MCF 10A (cell line): ENCODE results near the gene MAP2K4. TPM values are rescaled to one million over a fixed set of nuclear protein-coding genes. Genes with fewer than 3 reads are reported as not detected.
A peak's percentile ranks its signal among the peaks of the same experiment; 100 is the strongest.

ENCODE experiments used
- BruUV-seq: library from RNA; stranded (reverse); fragments of 400-500 nt; replicated peaks from 2 replicates; lab custom pipeline; 2021; lab: Mats Ljungman, UMichigan
- CTCF ChIA-PET: fragments of 300-600 bp; sonication (Branson Sonifier 250); formaldehyde crosslinking; extraction: SDS; loops from one replicate; lab custom pipeline; 2021; ENCODE audit warnings: antibody characterized with exemption, inconsistent platforms; lab: Yijun Ruan, JAX
- POLR2A ChIA-PET: fragments of 300-600, 350-650 bp; sonication (Branson Sonifier 250); formaldehyde crosslinking; extraction: SDS; loops from one replicate; lab custom pipeline; 2020; ENCODE audit warnings: antibody characterized with exemption, inconsistent platforms; lab: Yijun Ruan, JAX
- DNase-seq: peaks from one replicate; pipeline ENCODE4 v3.0.0-alpha.2; 2018; ENCODE audit not compliant: unreplicated experiment
- H3K27ac Mint-ChIP-seq: one replicate; pipeline ENCODE4 v1.8.0; 2022; ENCODE audit warnings: mild to moderate bottlenecking, low read depth, mixed read lengths; ENCODE audit not compliant: unreplicated experiment
- H3K27me3 Mint-ChIP-seq: one replicate; pipeline ENCODE4 v1.8.0; 2022; ENCODE audit warnings: mixed read lengths; ENCODE audit not compliant: insufficient read depth, unreplicated experiment
- H3K36me3 Mint-ChIP-seq: one replicate; pipeline ENCODE4 v1.8.0; 2022; ENCODE audit warnings: mild to moderate bottlenecking, moderate library complexity, mixed read lengths; ENCODE audit not compliant: insufficient read depth, unreplicated experiment
- H3K4me1 Mint-ChIP-seq: one replicate; pipeline ENCODE4 v1.8.0; 2022; ENCODE audit warnings: mixed read lengths; ENCODE audit not compliant: insufficient read depth, unreplicated experiment
- H3K4me3 Mint-ChIP-seq: one replicate; pipeline ENCODE4 v1.8.0; 2022; ENCODE audit warnings: mild to moderate bottlenecking, moderate library complexity, mixed read lengths; ENCODE audit not compliant: unreplicated experiment
- H3K9me3 Mint-ChIP-seq: one replicate; pipeline ENCODE4 v1.8.0; 2022; ENCODE audit warnings: mixed read lengths; ENCODE audit not compliant: unreplicated experiment
- CTCF ChIP-seq: fragments of 200-600 bp; IDR thresholded peaks from one replicate; pipeline ENCODE4 v1.8.0; 2022; ENCODE audit warnings: antibody characterized with exemption, mild to moderate bottlenecking; ENCODE audit not compliant: unreplicated experiment
- intact Hi-C: fragments of 100-400 bp; cut with micrococcal nuclease; formaldehyde crosslinking; loops from 2 replicates; pipeline ENCODE4 v1.14.1; 2022
- total RNA-seq: library from RNA; stranded (reverse); gene quantifications from 2 replicates; pipeline ENCODE4 v1.2.3, GENCODE V29; 2022

MAP2K4 gene
- total RNA-seq, 1 experiment from 2014 or later = 29.2 TPM

GRCh38 chr17:12081720-12082119, 61.0 kb downstream of the MAP2K4 start:
- H3K36me3 Mint-ChIP-seq = peaks cover 46% of the 10 kb centered on the region

GRCh38 chr17:12085076-12085949, 64.6 kb downstream of the MAP2K4 start:
- peaks cover 13% of the 10 kb centered on the region for H3K4me1 Mint-ChIP-seq
- DNase-seq = no peak

More at GRCh38 chr17:12081720-12082119, 61.0 kb downstream of the MAP2K4 start:
- DNase-seq = no peak
- H3K9me3 Mint-ChIP-seq = peaks cover 8% of the 10 kb centered on the region
- H3K27ac Mint-ChIP-seq = no peak overlapping the region
- intact Hi-C loops = no loop called here
- no peak for TF ChIP-seq CTCF
- no peaks in the 10 kb centered on the region for H3K27me3 Mint-ChIP-seq
- CTCF ChIA-PET = no interaction called here
- BruUV-seq = no TSS peak
- peaks cover 12% of the 10 kb centered on the region for H3K4me1 Mint-ChIP-seq
- POLR2A ChIA-PET = interaction anchor here (1.1 to 2.0 kb wide), 2 partner anchors 10 to 84 kb away, joined by 3 to 8 read pairs; partner anchors contain the start of gene ZNF18
- H3K4me3 Mint-ChIP-seq = no peak overlapping the region

GRCh38 chr17:12088035-12088434, 67.4 kb downstream of the MAP2K4 start:
- BruUV-seq = no TSS peak
- Mint-ChIP-seq H3K9me3 (no peaks in the 10 kb centered on the region), H3K36me3 (peaks cover 18% of the 10 kb centered on the region), H3K4me1 (peaks cover 20% of the 10 kb centered on the region), H3K4me3 (no peak overlapping the region), H3K27ac (no peak overlapping the region), H3K27me3 (no peaks in the 10 kb centered on the region)
- no peak for TF ChIP-seq CTCF
- DNase-seq = no peak
- CTCF ChIA-PET = interaction anchor here (1.3 kb wide), 1 partner anchor 39 kb away, joined by 3 read pairs; no protein-coding TSS in a partner anchor
- POLR2A ChIA-PET = no interaction called here
- intact Hi-C loops = no loop called here

More at GRCh38 chr17:12085076-12085949, 64.6 kb downstream of the MAP2K4 start:
- H3K36me3 Mint-ChIP-seq = peaks cover 36% of the 10 kb centered on the region
- ChIA-PET POLR2A (interaction anchor here (1.0 to 2.3 kb wide), 3 partner anchors 9 to 88 kb away, joined by 3 to 5 read pairs (median 3); partner anchors contain the start of gene ZNF18), CTCF (no interaction called here)
- BruUV-seq = no TSS peak
- H3K4me3 Mint-ChIP-seq = no peak overlapping the region
- no peaks in the 10 kb centered on the region for H3K9me3 Mint-ChIP-seq
- H3K27me3 Mint-ChIP-seq = no peaks in the 10 kb centered on the region
- TF ChIP-seq CTCF = no peak
- intact Hi-C loops = no loop called here
- H3K27ac Mint-ChIP-seq = no peak overlapping the region

- peak overlapping the region; percentile 87 for H3K27ac Mint-ChIP-seq
- peaks cover 20% of the 10 kb centered on the region for H3K4me1 Mint-ChIP-seq
- intact Hi-C loops = no loop called here
- no peaks in the 10 kb centered on the region for H3K9me3 Mint-ChIP-seq
- TF ChIP-seq CTCF = no peak
- CTCF ChIA-PET = interaction anchor here (0.6 kb wide), 1 partner anchor 1640 kb away, joined by 3 read pairs; no protein-coding TSS in a partner anchor
- H3K27me3 Mint-ChIP-seq = no peaks in the 10 kb centered on the region
- no TSS peak for BruUV-seq
- H3K4me3 Mint-ChIP-seq = peak overlapping the region; percentile 17
- peaks cover 14% of the 10 kb centered on the region for H3K36me3 Mint-ChIP-seq
- peak; percentile 60 for DNase-seq
- POLR2A ChIA-PET = interaction anchor here (0.6 to 1.2 kb wide), 4 partner anchors 12 to 961 kb away, joined by 3 to 5 read pairs (median 4); no protein-coding TSS in a partner anchor
These were observed 69.2 kb downstream of the MAP2K4 start for GRCh38 chr17:12089809-12090384.
